A673 (cell line): ENCODE measurements around the gene TEPSIN.

Source experiments
- EZH2 ChIP-seq: fragments of 200-600 bp; sonication (generic); IDR thresholded peaks from 2 replicates; pipeline ENCODE4 v1.6.1; 2017; ENCODE audit warnings: borderline replicate concordance, low read depth, mild to moderate bottlenecking, mixed read lengths, antibody characterized with exemption, low read length; ENCODE audit not compliant: poor library complexity, severe bottlenecking
- TF ChIP-seq, protein P1 (sequence below): fragments of 300-800, 200-600 bp; sonication (generic); conservative IDR thresholded peaks from 2 replicates; pipeline ENCODE4 v1.5.1; 2017; ENCODE audit warnings: low read depth, mild to moderate bottlenecking, antibody characterized with exemption, low read length, moderate library complexity, mixed read lengths

DNA sequence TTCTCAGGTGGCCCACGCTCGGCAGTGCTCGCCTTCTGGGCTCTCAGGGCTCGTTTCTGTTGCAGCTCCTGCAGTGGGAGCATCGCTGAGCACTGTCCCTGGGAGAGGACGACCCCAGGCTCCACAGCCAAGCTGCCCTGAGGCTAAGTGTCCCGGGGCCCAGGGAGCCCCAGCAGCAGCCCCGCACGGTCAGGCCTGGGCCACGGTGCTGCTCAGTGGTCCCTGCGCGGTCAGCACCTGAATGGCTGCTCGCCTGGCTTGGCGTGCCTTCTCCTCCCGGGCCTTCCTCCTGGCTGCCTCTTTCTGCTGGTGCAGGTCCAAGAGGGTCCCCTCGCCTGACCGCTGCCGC is 39.4 kb downstream of the TEPSIN start:
- TF ChIP-seq, protein P1, sequence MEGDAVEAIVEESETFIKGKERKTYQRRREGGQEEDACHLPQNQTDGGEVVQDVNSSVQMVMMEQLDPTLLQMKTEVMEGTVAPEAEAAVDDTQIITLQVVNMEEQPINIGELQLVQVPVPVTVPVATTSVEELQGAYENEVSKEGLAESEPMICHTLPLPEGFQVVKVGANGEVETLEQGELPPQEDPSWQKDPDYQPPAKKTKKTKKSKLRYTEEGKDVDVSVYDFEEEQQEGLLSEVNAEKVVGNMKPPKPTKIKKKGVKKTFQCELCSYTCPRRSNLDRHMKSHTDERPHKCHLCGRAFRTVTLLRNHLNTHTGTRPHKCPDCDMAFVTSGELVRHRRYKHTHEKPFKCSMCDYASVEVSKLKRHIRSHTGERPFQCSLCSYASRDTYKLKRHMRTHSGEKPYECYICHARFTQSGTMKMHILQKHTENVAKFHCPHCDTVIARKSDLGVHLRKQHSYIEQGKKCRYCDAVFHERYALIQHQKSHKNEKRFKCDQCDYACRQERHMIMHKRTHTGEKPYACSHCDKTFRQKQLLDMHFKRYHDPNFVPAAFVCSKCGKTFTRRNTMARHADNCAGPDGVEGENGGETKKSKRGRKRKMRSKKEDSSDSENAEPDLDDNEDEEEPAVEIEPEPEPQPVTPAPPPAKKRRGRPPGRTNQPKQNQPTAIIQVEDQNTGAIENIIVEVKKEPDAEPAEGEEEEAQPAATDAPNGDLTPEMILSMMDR = no peak
- no peak for TF ChIP-seq EZH2
